Sigmoid colon (tissue), 7 donors: ENCODE measurements around the gene CHRND. TPM values are rescaled to one million over a fixed set of nuclear protein-coding genes. Genes with fewer than 3 reads are reported as not detected.

ENCODE experiments used
- DNase-seq: peaks from one replicate; pipeline ENCODE4 v3.0.0-alpha.2; 2019
- H3K27ac ChIP-seq, 4 donors: fragments of 200-600 bp; sonication (generic); one replicate each; pipeline ENCODE4 v1.5.1; 2016 to 2019; ENCODE audit warnings: mild to moderate bottlenecking in 1 of 4
- H3K27me3 ChIP-seq, 3 donors: fragments of 200-600 bp; sonication (generic); one replicate each; pipeline ENCODE4 v1.5.1; 2019; ENCODE audit warnings: mild to moderate bottlenecking in 1 of 3
- H3K36me3 ChIP-seq, 4 donors: fragments of 200-600 bp; sonication (generic); one replicate each; pipeline ENCODE4 v1.5.1; 2016 to 2019
- H3K4me1 ChIP-seq, 4 donors: fragments of 200-600 bp; sonication (generic); one replicate each; pipeline ENCODE4 v1.5.1; 2017 to 2019
- H3K4me3 ChIP-seq, 4 donors: fragments of 200-600 bp; sonication (generic); one replicate each; pipeline ENCODE4 v1.5.1; 2017 to 2019; ENCODE audit warnings: mild to moderate bottlenecking in 2 of 4, moderate library complexity in 1 of 4
- H3K9me3 ChIP-seq, 4 donors: fragments of 200-600 bp in 3 of 4; sonication (generic) in 3 of 4; one replicate each; pipeline versions ENCODE4 v1.5.1 to v1.6.1; 2013 to 2019
- EP300 ChIP-seq, 4 donors: sonication (generic); formaldehyde crosslinking; IDR thresholded peaks; one replicate each; pipeline ENCODE4 v1.6.1; 2017; ENCODE audit warnings: antibody characterized with exemption in 4 of 4
- POLR2A ChIP-seq, 2 donors: fragments of 450-650 bp; IDR thresholded peaks; one replicate each; pipeline ENCODE4 v1.6.1; 2016; ENCODE audit warnings: antibody characterized with exemption in 2 of 2, mild to moderate bottlenecking in 2 of 2, moderate library complexity in 2 of 2
- POLR2AphosphoS5 ChIP-seq, 4 donors: sonication (generic); formaldehyde crosslinking; IDR thresholded peaks; one replicate each; pipeline ENCODE4 v1.6.1; 2017; ENCODE audit warnings: antibody characterized with exemption in 4 of 4
- WGBS, 2 donors: extraction: QIAGEN DNeasy Blood & Tissue Kit; methylation state at CpG; one replicate each; pipeline ENCODE4 v1.1.7; 2013; 5-methylcytosine and 5-hydroxymethylcytosine counted together
- intact Hi-C: fragments of 100-400 bp; cut with DNase I; formaldehyde crosslinking; loops from one replicate; pipeline ENCODE4 v1.15.1; 2023
- polyA plus RNA-seq, 3 donors: library from polyadenylated mRNA; stranded (reverse); fragments of 200-250 nt; gene quantifications; one replicate each; pipeline ENCODE4 v1.2.3, GENCODE V29; 2013
- total RNA-seq, 4 donors: library from RNA; depleted of rRNA; stranded (reverse); fragments of >200 nt; gene quantifications; one replicate each; pipeline ENCODE4 v1.1.0, GENCODE V29; 2016
- TF ChIP-seq, protein P1 (sequence below), 4 experiments: fragments of 450-650 bp in 3 of 4; fragments of 200-600 bp in 1 of 4; IDR thresholded peaks; one replicate each; pipeline ENCODE4 v1.5.1; 2016 to 2019; ENCODE audit warnings: antibody characterized with exemption in 4 of 4, mild to moderate bottlenecking in 3 of 4, moderate library complexity in 2 of 4
- donor health status: healthy with polysubstance abuse.
- donor health status: Bipolar disorder and iron deficiency.
- donor health status: healthy.

The CHRND gene
- total and polyA plus RNA-seq, 7 donors, result not detected

DNA sequence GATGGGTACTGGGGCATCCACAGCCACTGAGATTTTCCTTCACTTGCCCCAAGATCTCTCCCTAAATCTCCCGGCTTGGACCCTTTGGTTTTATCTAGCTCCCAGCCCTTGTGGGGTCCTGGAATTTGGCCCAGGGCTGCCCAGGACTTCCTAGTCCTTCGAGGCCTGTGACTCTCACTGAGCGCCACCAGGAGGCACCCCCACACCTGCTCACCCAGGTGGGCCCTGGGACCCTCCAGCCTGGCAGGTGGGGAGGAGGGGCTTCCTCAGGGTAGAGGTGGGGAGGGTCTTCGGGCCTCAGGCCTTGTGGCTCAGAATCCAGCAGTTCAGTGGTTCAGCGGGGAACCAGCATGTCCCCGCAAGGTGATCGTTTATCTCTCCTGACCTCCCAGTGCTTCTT lies 17.7 kb upstream of the CHRND start:
- no peak for DNase-seq
- Histone ChIP-seq H3K9me3 (no peaks in the 10 kb centered on the region), H3K4me1 (peaks cover 0 to 7% (median 6%) of the 10 kb centered on the region in 4 donors), H3K27ac (no peak overlapping the region), H3K27me3 (peaks cover 0 to 32% (median 5%) of the 10 kb centered on the region in 3 donors), H3K4me3 (no peak overlapping the region), H3K36me3 (no peaks in the 10 kb centered on the region)
- TF ChIP-seq POLR2A (IDR thresholded peaks at IDR 0.05) (no peak), POLR2AphosphoS5 (IDR thresholded peaks at IDR 0.05) (no peak), EP300 (IDR thresholded peaks at IDR 0.05) (no peak)
- TF ChIP-seq, protein P1, sequence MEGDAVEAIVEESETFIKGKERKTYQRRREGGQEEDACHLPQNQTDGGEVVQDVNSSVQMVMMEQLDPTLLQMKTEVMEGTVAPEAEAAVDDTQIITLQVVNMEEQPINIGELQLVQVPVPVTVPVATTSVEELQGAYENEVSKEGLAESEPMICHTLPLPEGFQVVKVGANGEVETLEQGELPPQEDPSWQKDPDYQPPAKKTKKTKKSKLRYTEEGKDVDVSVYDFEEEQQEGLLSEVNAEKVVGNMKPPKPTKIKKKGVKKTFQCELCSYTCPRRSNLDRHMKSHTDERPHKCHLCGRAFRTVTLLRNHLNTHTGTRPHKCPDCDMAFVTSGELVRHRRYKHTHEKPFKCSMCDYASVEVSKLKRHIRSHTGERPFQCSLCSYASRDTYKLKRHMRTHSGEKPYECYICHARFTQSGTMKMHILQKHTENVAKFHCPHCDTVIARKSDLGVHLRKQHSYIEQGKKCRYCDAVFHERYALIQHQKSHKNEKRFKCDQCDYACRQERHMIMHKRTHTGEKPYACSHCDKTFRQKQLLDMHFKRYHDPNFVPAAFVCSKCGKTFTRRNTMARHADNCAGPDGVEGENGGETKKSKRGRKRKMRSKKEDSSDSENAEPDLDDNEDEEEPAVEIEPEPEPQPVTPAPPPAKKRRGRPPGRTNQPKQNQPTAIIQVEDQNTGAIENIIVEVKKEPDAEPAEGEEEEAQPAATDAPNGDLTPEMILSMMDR (IDR thresholded peaks at IDR 0.05), result no peak
- 72 to 79% methylated on average over 7 of the region's 7 CpGs for WGBS, 2 donors
- intact Hi-C loops, result no loop called here

DNA sequence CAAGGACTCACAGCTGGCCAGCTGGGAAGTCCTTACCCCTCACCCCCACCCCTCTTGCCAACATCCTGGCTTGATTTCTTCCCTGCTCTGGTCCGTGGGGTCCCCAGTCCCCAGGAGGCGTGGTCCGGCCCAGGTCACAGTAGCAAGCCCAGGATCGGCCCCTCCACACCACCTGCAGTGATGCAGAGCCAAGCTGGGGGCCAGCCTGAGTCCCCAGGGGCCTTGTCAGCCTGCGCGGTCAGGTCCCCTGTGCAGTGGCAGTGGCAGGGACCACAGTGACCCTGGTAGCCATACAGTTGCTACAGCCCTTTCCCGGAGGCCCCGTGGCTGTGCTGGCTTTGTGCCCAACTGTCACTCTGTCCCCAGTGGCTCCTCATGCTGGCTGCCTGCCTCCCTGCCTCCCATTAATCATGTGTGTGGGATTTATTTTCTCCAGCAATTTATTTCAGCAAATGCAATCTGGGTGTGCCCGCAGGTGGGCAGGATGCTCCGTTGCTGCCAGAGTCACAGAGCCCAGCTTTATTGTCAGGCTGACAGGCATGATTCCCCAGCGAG lies 14.5 kb upstream of the CHRND start:
- WGBS, 2 donors, result 53 to 71% methylated on average over 11 of the region's 11 CpGs
- no peak for DNase-seq
- H3K4me3 ChIP-seq, result no peak overlapping the region
- H3K36me3 ChIP-seq, result no peaks in the 10 kb centered on the region
- H3K4me1 ChIP-seq, result no peaks in the 10 kb centered on the region
- H3K27me3 ChIP-seq, result peaks cover 0 to 13% (median 0%) of the 10 kb centered on the region in 3 donors
- TF ChIP-seq, protein P1 (IDR thresholded peaks at IDR 0.05), result no peak
- no peak for TF ChIP-seq POLR2AphosphoS5 (IDR thresholded peaks at IDR 0.05)
- TF ChIP-seq EP300 (IDR thresholded peaks at IDR 0.05), result no peak
- no peak for TF ChIP-seq POLR2A (IDR thresholded peaks at IDR 0.05)
- H3K9me3 ChIP-seq, result no peaks in the 10 kb centered on the region
- no peak overlapping the region for H3K27ac ChIP-seq
- intact Hi-C loops, result no loop called here

DNA sequence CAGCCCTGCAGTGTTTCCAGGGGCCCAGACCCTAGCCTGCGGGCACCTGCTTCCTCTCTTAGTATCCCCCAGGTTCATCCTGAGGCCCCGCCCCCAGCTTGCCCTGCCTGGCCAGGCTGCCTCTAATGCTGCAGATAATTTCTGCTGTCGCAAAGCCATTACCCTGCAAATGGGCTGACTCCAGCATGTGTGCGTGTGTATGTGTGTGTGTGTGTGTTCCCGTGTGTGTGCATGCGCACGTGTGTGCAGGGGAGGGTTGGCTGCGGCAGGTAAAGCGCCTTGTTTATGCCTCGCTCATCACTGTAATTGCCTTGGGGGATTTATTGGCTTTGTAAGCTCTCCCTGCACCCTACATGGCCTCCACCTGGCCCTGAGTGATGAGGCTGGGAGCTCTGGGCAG lies 13.4 kb upstream of the CHRND start:
- intact Hi-C loops, result no loop called here
- DNase-seq, result no peak
- Histone ChIP-seq H3K4me1 (no peaks in the 10 kb centered on the region), H3K27ac (no peak overlapping the region), H3K4me3 (no peak overlapping the region), H3K9me3 (no peaks in the 10 kb centered on the region), H3K36me3 (no peaks in the 10 kb centered on the region), H3K27me3 (peaks cover 0 to 13% (median 0%) of the 10 kb centered on the region in 3 donors)
- TF ChIP-seq EP300 (IDR thresholded peaks at IDR 0.05), result no peak
- TF ChIP-seq, protein P1 (IDR thresholded peaks at IDR 0.05), result no peak
- TF ChIP-seq POLR2A (IDR thresholded peaks at IDR 0.05), result no peak
- TF ChIP-seq POLR2AphosphoS5 (IDR thresholded peaks at IDR 0.05), result no peak
- WGBS, 2 donors, result 66 to 69% methylated on average over 10 of the region's 10 CpGs

DNA sequence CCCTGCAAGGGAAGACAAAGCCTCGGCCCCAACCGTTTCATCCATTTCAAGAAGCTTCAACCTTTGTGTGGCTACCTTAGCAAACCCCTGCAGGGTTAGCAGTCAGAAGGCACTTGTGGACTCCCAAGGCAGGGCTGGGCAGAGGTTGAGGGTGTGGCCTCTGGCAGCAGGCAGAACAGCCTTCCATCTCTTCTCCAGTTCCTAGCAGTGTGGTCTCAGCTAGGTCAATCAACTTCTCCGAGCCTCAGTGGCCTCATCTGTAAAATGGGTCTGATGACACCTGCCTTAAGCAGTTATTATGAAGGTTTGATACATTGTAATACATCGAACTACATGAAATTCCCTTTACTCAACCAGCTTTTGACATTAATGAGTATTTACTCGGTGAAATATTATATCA lies 12.6 kb upstream of the CHRND start:
- intact Hi-C loops, result no loop called here
- Histone ChIP-seq H3K36me3 (no peaks in the 10 kb centered on the region), H3K27ac (no peak overlapping the region), H3K9me3 (no peaks in the 10 kb centered on the region), H3K27me3 (peaks cover 0 to 13% (median 0%) of the 10 kb centered on the region in 3 donors), H3K4me3 (no peak overlapping the region), H3K4me1 (no peaks in the 10 kb centered on the region)
- 63 to 81% methylated on average over 5 of the region's 5 CpGs for WGBS, 2 donors
- TF ChIP-seq EP300 (IDR thresholded peaks at IDR 0.05), result no peak
- TF ChIP-seq, protein P1 (IDR thresholded peaks at IDR 0.05), result no peak
- no peak for TF ChIP-seq POLR2A (IDR thresholded peaks at IDR 0.05)
- TF ChIP-seq POLR2AphosphoS5 (IDR thresholded peaks at IDR 0.05), result no peak
- no peak for DNase-seq

DNA sequence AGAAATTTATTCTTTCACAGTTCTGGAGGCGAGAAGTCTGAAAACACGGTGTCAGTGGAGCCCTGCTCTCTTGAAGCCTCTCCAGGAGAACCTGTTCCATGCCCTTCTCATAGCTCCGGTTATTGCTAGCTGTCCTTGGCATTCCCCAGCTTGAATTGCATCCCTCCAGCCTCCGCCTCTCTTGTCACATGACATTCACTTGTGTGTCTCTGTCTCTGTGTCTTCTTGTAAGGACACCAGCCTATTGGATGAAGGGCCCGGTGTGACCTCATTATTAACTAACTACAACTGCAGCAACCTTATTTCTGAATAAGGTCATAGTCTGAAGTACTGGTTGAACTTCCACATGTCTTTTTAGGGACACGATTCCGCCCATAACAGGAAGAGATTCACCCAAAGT lies 10.3 kb upstream of the CHRND start:
- intact Hi-C loops, result no loop called here
- Histone ChIP-seq H3K27me3 (peaks cover 0 to 27% (median 3%) of the 10 kb centered on the region in 3 donors), H3K27ac (no peak overlapping the region), H3K4me3 (no peak overlapping the region), H3K4me1 (no peaks in the 10 kb centered on the region), H3K9me3 (no peaks in the 10 kb centered on the region), H3K36me3 (no peaks in the 10 kb centered on the region)
- WGBS, 2 donors, result 81 to 90% methylated on average over 7 of the region's 7 CpGs
- DNase-seq, result no peak
- TF ChIP-seq POLR2A (IDR thresholded peaks at IDR 0.05), result no peak
- TF ChIP-seq, protein P1 (IDR thresholded peaks at IDR 0.05), result no peak
